Smooth muscle cell (in vitro differentiated cells): Measurements from ENCODE around the gene NT5C2. TPM values are rescaled to one million over a fixed set of nuclear protein-coding genes. Genes with fewer than 3 reads are reported as not detected.

Experiments
- DNase-seq: peaks from one replicate; lab custom pipeline; 2025; ENCODE audit not compliant: unreplicated experiment; lab: John Stamatoyannopoulos, UW
- H2AFZ ChIP-seq: fragments of 200-600 bp; sonication (generic); 2 replicates; pipeline ENCODE4 v1.6.0; 2016; ENCODE audit warnings: antibody characterized with exemption, low read depth, mild to moderate bottlenecking
- H3F3A ChIP-seq: fragments of 200-600 bp; sonication (generic); 2 replicates; pipeline ENCODE4 v1.6.0; 2017; ENCODE audit warnings: antibody characterized with exemption, low read depth
- H3K27ac ChIP-seq: fragments of 200-600 bp; sonication (generic); 2 replicates; pipeline ENCODE4 v1.5.1; 2016; ENCODE audit warnings: low read depth, mild to moderate bottlenecking
- H3K27me3 ChIP-seq: fragments of 200-600 bp; sonication (generic); 2 replicates; pipeline ENCODE4 v1.6.1; 2016; ENCODE audit warnings: low read depth, mild to moderate bottlenecking
- H3K36me3 ChIP-seq: fragments of 200-600 bp; sonication (generic); 2 replicates; pipeline ENCODE4 v1.5.1; 2016; ENCODE audit warnings: low read depth
- H3K4me1 ChIP-seq: fragments of 200-600 bp; sonication (generic); 2 replicates; pipeline ENCODE4 v1.5.1; 2016; ENCODE audit warnings: low read depth
- H3K4me2 ChIP-seq: fragments of 200-600 bp; sonication (generic); 2 replicates; pipeline ENCODE4 v1.6.0; 2016; ENCODE audit warnings: mild to moderate bottlenecking
- H3K4me3 ChIP-seq: fragments of 200-600 bp; sonication (generic); 2 replicates; pipeline ENCODE4 v1.5.1; 2016; ENCODE audit warnings: mild to moderate bottlenecking
- H3K79me2 ChIP-seq: fragments of 200-600 bp; sonication (generic); 2 replicates; pipeline ENCODE4 v1.6.0; 2016; ENCODE audit warnings: low read depth, mild to moderate bottlenecking
- H3K9ac ChIP-seq: fragments of 200-600 bp; sonication (generic); 2 replicates; pipeline ENCODE4 v1.6.0; 2016; ENCODE audit warnings: low read depth
- H3K9me3 ChIP-seq: fragments of 200-600 bp; sonication (generic); replicated peaks from 2 replicates; pipeline ENCODE4 v1.5.1; 2016; ENCODE audit warnings: low read depth
- H4K20me1 ChIP-seq: fragments of 200-600 bp; sonication (generic); 2 replicates; pipeline ENCODE4 v1.6.0; 2016; ENCODE audit warnings: low read depth
- WGBS: methylation state at CpG from one replicate; pipeline ENCODE4 v1.1.7; 2016; ENCODE audit warnings: low lambda C conversion rate; 5-methylcytosine and 5-hydroxymethylcytosine counted together
- polyA plus RNA-seq: library from polyadenylated mRNA; unstranded; fragments of >200 nt; fragmentation: Nextera tagmentation; extraction: Ambion mirVana; gene quantifications from 2 replicates; pipeline ENCODE4 v1.2.1, GENCODE V29; 2016
- total RNA-seq: library from RNA; depleted of rRNA; stranded (reverse); fragments of >200 nt; gene quantifications from 2 replicates; pipeline ENCODE4 v1.2.3, GENCODE V29; 2014
- TF ChIP-seq, protein P1 (sequence below): fragments of 200-600 bp; sonication (generic); IDR thresholded peaks from 2 replicates; pipeline ENCODE4 v1.5.1; 2017; ENCODE audit warnings: borderline replicate concordance, mild to moderate bottlenecking, antibody characterized with exemption; ENCODE audit not compliant: insufficient read depth, poor library complexity, severe bottlenecking

Gene NT5C2
- total and polyA plus RNA-seq, 2 experiments from 2014 or later, result 19.1 to 33.5 TPM

DNA sequence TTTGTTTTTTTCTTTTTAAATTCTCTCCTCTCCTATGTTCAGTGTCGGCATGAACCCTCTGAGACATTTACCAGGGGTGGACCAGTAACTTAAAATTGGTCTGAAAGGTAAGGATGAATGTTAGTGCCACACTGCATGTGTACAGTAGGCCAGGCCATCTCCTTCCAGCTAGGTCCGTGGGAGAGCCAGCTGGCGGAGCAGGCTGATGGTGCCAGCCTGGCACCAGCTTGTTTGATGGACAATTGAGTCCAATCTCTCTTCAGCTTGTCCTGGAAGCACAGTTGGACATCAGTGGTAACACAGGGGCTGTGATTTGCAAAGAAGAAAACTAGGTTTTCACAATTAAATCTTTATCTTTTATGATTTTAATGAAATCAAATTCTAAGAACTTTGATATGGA lies 138.5 kb downstream of the NT5C2 start:
- no peak overlapping the region for H3K9ac ChIP-seq
- H3K36me3 ChIP-seq, result no peaks in the 10 kb centered on the region
- peaks cover 8% of the 10 kb centered on the region for H3F3A ChIP-seq
- H3K27ac ChIP-seq, result no peak overlapping the region
- H3K4me2 ChIP-seq, result no peak overlapping the region
- H3K27me3 ChIP-seq, result no peaks in the 10 kb centered on the region
- H3K9me3 ChIP-seq, result no peaks in the 10 kb centered on the region
- H4K20me1 ChIP-seq, result no peaks in the 10 kb centered on the region
- TF ChIP-seq, protein P1, sequence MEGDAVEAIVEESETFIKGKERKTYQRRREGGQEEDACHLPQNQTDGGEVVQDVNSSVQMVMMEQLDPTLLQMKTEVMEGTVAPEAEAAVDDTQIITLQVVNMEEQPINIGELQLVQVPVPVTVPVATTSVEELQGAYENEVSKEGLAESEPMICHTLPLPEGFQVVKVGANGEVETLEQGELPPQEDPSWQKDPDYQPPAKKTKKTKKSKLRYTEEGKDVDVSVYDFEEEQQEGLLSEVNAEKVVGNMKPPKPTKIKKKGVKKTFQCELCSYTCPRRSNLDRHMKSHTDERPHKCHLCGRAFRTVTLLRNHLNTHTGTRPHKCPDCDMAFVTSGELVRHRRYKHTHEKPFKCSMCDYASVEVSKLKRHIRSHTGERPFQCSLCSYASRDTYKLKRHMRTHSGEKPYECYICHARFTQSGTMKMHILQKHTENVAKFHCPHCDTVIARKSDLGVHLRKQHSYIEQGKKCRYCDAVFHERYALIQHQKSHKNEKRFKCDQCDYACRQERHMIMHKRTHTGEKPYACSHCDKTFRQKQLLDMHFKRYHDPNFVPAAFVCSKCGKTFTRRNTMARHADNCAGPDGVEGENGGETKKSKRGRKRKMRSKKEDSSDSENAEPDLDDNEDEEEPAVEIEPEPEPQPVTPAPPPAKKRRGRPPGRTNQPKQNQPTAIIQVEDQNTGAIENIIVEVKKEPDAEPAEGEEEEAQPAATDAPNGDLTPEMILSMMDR, result no peak
- H3K4me1 ChIP-seq, result no peaks in the 10 kb centered on the region
- DNase-seq, result no peak
- H2AFZ ChIP-seq, result no peak overlapping the region
- 97% methylated on average over 3 of the region's 3 CpGs for WGBS
- H3K4me3 ChIP-seq, result no peak overlapping the region
- no peaks in the 10 kb centered on the region for H3K79me2 ChIP-seq

DNA sequence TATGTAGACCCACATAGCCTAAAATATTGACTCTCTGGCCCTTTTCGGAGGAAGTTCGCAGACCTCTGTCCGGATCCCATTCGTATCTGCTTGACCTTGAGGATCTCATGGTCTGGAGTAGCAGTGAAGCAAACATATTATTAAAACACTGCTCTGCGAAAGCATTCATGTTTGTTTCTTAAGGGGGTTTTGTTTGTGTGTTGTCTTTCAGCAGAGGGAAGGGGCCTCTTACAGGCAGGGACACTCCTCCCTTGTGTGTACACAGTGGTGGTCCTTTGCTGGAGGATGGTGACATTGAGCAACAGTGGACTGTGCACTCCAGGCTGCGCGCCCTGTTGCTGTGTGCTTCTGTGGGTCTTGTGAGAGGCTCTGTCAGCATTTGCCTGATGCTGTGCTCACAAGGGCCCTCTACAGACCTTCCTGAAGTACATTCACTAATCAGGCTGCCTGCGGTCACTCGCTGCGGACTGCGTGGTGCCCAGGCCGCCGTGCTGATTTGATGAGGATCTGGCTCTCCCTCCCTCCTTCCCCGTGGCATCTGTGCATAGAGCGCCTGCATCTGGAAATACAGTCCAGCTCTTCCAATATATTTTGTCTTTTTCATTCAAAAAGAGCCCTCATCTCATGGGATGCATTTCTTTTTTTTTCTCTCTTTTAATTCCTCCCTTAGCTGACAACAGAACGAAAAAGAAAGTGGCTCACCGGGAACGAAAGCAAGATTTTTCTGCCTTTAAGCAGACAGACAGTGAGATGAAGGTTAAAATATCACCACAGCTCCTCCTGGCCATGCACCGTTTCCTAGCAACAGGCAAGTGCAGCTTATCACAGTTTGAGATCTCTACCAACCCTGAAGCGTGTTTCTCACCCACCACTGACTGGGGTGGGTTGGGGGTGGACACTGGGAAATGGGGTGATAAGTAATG lies 139.2 kb downstream of the NT5C2 start:
- DNase-seq, result no peak
- Histone ChIP-seq H3K4me1 (no peaks in the 10 kb centered on the region), H3K9me3 (no peaks in the 10 kb centered on the region), H2AFZ (no peak overlapping the region), H3K36me3 (no peaks in the 10 kb centered on the region), H4K20me1 (no peaks in the 10 kb centered on the region), H3K4me3 (peak overlapping the region; percentile 38), H3K27me3 (no peaks in the 10 kb centered on the region), H3K9ac (no peak overlapping the region), H3K27ac (no peak overlapping the region), H3F3A (peaks cover 8% of the 10 kb centered on the region), H3K79me2 (no peaks in the 10 kb centered on the region), H3K4me2 (peak overlapping the region; percentile 68)
- TF ChIP-seq, protein P1, result peak; percentile 12
- WGBS, result 50% methylated on average over 20 of the region's 20 CpGs

DNA sequence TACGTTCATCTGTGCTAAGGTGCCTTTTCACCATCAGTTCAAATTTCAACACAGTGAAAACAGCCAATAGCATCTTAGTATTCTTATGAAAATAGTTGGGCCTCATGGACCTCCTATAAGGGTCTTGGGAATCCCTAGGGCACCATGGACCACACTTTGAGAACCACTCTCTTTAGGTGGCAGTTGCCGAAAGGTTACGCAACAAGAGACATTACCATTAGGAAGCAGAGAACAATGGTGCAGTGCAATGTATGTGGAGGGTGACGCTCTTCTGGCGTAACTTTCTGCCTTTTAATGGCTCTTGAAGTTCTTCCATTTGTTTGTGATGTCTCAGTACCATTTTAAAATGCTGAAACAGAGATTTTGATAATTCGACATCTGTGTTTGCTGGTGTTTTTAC lies 143.8 kb downstream of the NT5C2 start:
- H4K20me1 ChIP-seq, result no peaks in the 10 kb centered on the region
- H3K4me2 ChIP-seq, result no peak overlapping the region
- TF ChIP-seq, protein P1, result no peak
- H3K36me3 ChIP-seq, result no peaks in the 10 kb centered on the region
- DNase-seq, result no peak
- no peaks in the 10 kb centered on the region for H3K9me3 ChIP-seq
- no peaks in the 10 kb centered on the region for H3K79me2 ChIP-seq
- no peak overlapping the region for H3K9ac ChIP-seq
- 94% methylated on average over 6 of the region's 6 CpGs for WGBS
- H3K4me1 ChIP-seq, result peaks cover 15% of the 10 kb centered on the region
- H3K4me3 ChIP-seq, result no peak overlapping the region
- no peak overlapping the region for H2AFZ ChIP-seq
- H3F3A ChIP-seq, result peaks cover 8% of the 10 kb centered on the region
- no peaks in the 10 kb centered on the region for H3K27me3 ChIP-seq
- H3K27ac ChIP-seq, result no peak overlapping the region
